Hematopoietic multipotent progenitor cell treated with erythropoietin and hydrocortisone succinate and interleukin-3 and kit ligand, for 6 days (in vitro differentiated cells): Measurements from ENCODE around the gene S1PR3.

Experiments
- DNase-seq: peaks from one replicate; pipeline ENCODE4 v3.0.0-alpha.2; 2015

The S1PR3 gene

GRCh38 chr9:88993871-88994460, 2.7 kb downstream of the S1PR3 start:
- DNase-seq, result no peak

- DNase-seq, result no peak
Measured at GRCh38 chr9:88994469-88995199, 3.4 kb downstream of the S1PR3 start.

- DNase-seq, result no peak
Measured at GRCh38 chr9:88995200-88995577, 3.9 kb downstream of the S1PR3 start.

GRCh38 chr9:88995627-88996026, 4.4 kb downstream of the S1PR3 start:
- DNase-seq, result no peak

GRCh38 chr9:88996046-88996920, 5.0 kb downstream of the S1PR3 start:
- no peak for DNase-seq

GRCh38 chr9:88996921-88997235, 5.6 kb downstream of the S1PR3 start:
- no peak for DNase-seq

- DNase-seq, result no peak
Measured at GRCh38 chr9:88997646-88998045, 6.4 kb downstream of the S1PR3 start.

- peak; percentile 23 for DNase-seq
Measured at GRCh38 chr9:88998503-88998902, 7.2 kb downstream of the S1PR3 start.

- DNase-seq, result no peak
Measured at GRCh38 chr9:88998911-88999310, 7.6 kb downstream of the S1PR3 start.

- DNase-seq, result no peak
Measured at GRCh38 chr9:89000371-89000781, 9.1 kb downstream of the S1PR3 start.

- peak; percentile 92 for DNase-seq
Measured at GRCh38 chr9:89000973-89001916, 10.0 kb downstream of the S1PR3 start.

GRCh38 chr9:89001917-89002540, 10.8 kb downstream of the S1PR3 start:
- no peak for DNase-seq

GRCh38 chr9:89002987-89003386, 11.7 kb downstream of the S1PR3 start:
- DNase-seq, result no peak

- no peak for DNase-seq
Measured at GRCh38 chr9:89005323-89005722, 14.1 kb downstream of the S1PR3 start.

- peak; percentile 26 for DNase-seq
Measured at GRCh38 chr9:89006267-89006666, 15.0 kb downstream of the S1PR3 start.

- no peak for DNase-seq
Measured at GRCh38 chr9:89006996-89007967, 16.0 kb downstream of the S1PR3 start.

- DNase-seq, result no peak
Measured at GRCh38 chr9:89008055-89008743, 16.9 kb downstream of the S1PR3 start.

GRCh38 chr9:89008744-89009545, 17.7 kb downstream of the S1PR3 start:
- peak; percentile 8 for DNase-seq

GRCh38 chr9:89009546-89009840, 18.2 kb downstream of the S1PR3 start:
- DNase-seq, result no peak

- no peak for DNase-seq
Measured at GRCh38 chr9:89010056-89010455, 18.8 kb downstream of the S1PR3 start.
